CD4-positive, alpha-beta T cell treated with Interleukin-4 for 4 hours (primary cell): ENCODE results near the gene TRMT10B.
"Not testable (repeated sequence)": the region's sequence is repeated elsewhere in the genome, so short reads cannot be mapped to it uniquely, and the experiment has no call there.

Experiments used
- DNase-seq: peaks from one replicate; pipeline ENCODE4 v3.0.0-alpha.2; 2020

Gene TRMT10B

GRCh38 chr9:37751704-37752103, 1.9 kb upstream of the TRMT10B start:
- DNase-seq = not testable (repeated sequence)

- DNase-seq = not testable (repeated sequence)
Measured at GRCh38 chr9:37752112-37752511, 1.5 kb upstream of the TRMT10B start.

GRCh38 chr9:37752642-37753488, 740 bp upstream of the TRMT10B start:
- DNase-seq = no peak

DNA sequence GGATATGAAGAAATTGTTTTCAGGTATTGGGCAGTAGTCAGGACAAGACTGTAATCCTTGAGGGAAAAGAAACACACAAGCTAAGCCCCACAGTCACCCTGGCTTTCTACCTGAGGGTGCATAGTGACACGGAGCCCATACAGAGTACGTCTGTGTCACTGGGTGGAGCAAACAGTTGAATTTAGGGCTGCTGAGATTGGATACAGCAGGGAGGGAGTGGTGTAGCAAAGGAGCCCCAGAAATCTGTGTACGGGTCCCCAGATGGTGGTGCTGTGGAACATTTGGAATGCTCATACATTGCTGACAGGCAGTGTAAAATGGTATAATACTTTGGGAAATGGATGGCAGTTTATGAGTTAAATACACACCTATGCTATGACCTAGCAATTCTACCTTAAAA, 5.1 kb downstream of the TRMT10B start:
- DNase-seq = no peak

- DNase-seq = no peak
Measured at GRCh38 chr9:37760416-37761161, 7.0 kb downstream of the TRMT10B start.

DNA sequence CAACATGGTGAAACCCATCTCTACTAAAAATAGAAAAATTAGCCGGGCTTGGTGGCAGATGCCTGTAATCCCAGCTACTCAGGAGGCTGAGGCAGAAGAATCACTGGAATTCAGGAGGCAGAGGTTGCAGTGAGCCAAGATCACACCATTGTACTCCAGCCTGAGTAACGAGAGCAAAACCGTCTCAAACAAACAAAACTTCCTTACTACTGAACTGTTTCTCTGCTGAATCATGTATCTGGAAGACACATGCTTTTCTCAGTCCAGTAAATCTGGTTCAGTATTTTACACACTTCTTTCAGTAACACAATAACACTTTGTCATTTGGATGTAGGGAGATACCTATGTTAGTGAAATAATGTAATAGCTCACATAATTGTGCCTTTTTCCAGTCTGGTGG, 7.9 kb downstream of the TRMT10B start:
- no peak for DNase-seq

GRCh38 chr9:37765263-37765662, 11.7 kb downstream of the TRMT10B start:
- not testable (repeated sequence) for DNase-seq

DNA sequence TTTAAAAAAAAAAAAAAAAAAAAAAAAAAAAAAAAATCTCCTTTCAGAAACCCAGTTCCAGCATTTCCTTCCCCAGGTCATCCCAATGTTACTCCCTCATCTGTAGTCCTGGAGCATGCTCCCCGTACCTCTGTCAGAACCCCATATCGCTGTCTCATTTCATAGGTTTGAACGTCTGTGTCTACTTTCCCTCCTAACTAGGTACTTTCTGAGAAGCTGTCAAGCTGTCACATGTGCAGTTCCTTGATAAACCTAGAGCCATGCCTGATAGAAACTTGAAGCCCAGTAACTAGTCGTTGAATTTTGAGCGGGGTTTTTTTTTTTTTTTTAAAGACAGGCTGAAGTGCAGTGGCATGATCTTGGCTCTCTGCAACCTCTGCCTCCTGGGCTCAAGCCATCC, 15.7 kb downstream of the TRMT10B start:
- DNase-seq = no peak

GRCh38 chr9:37769995-37770394, 16.4 kb downstream of the TRMT10B start:
- no peak for DNase-seq

DNA sequence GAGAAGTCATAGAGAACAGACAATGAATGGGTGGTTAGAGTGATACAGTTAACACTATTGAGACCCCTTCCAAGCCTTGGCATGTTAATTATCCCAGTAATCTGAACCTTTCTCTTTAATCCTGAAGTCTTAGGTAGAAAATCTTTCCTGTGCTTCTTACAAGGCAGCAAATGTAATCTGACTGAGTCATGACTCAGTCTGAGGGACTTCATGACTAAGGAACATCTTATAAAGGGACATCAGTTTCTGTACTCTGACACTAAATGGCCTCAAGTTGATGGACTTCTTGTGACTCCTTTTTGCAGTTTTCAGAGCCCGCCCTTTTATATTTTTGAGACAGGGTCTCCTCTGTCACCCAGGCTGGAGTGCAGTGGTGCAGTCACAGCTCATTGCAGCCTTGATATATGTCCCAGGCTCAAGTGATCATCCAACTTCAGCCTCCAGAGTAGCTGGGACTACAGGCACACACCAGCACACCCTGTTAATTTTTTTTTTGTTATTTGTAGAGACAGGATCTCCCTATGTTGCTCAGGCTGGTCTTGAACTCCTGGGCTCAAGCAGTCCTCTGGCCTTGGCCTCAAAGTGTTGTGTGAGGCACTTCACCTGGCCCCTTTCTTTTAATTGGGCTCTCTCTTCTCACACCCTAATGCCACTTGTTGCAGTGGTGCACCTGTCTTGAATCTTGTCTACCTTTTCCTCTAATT, 21.8 kb downstream of the TRMT10B start:
- DNase-seq = no peak

DNA sequence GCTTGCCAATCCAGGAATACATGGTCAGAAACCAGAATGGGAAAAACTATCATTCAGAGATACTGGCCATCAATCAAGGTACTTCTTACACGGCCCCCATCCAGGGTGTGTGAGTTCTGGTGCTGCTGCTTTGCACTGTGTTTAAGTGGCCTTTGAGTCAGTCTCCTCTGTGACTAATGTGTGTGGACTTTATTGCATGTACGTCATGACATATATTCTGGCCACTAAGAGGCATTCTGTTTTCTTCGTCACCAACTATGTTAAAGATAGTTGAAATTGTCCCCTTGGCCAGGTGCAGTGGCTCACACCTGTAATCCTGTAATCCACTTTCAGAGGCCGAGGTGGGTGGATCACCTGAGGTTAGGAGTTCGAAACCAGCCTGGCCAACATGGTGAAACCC, 22.7 kb downstream of the TRMT10B start:
- DNase-seq = no peak

GRCh38 chr9:37778534-37778933, 24.9 kb downstream of the TRMT10B start:
- DNase-seq = no peak

- DNase-seq = no peak
Measured at GRCh38 chr9:37784291-37784615, 30.6 kb downstream of the TRMT10B start.

- peak; percentile 85 for DNase-seq
Measured at GRCh38 chr9:37784616-37785483, 31.2 kb downstream of the TRMT10B start, which contains the start of gene EXOSC3. TSS of gene EXOSC3 (minus strand) at chr9:37785064. CDS start at chr9:37785044, 20 bp downstream.

DNA sequence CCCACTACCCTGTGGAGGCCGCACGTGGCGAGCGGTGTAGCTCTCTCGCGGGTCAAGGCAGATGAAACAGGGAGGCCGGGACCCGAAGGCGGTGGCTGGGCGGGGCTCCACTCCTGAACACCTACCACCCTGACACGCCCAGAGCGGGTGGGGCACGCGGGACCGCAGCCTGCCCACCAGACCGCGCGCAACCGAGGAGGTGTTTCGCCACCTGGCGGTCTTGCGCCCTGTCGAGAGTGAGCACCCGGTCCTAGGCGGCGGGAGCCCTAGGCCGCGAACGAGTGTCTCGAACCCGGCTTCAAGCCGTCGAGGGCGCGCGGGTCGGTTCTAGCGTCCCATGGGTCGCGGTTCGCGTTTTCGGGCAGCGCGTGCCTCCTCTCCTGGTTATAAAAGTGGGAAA, 33.5 kb downstream of the TRMT10B start:
- DNase-seq = no peak

- no peak for DNase-seq
Measured at GRCh38 chr9:37788332-37788731, 34.7 kb downstream of the TRMT10B start.

- DNase-seq = no peak
Measured at GRCh38 chr9:37790096-37790495, 36.5 kb downstream of the TRMT10B start.

DNA sequence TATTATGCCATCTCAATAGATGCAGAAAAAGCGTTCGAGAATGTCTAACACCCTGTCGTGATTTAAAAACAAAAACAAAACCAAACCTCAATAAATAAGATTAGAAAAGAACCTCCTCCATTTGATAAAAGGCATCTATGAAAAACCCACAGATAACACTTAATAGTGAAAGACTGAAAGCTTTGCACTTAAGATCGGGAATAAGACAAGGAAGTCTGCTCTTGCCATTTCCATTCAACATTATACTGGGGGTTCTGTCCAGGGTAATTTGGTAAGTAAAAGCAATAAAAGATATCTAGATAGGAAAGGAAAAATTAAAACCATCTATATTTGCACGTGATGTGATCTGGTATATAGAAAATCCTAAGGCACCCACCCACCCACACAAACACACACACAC, 38.5 kb downstream of the TRMT10B start:
- no peak for DNase-seq

- no peak for DNase-seq
Measured at GRCh38 chr9:37796232-37796631, 42.6 kb downstream of the TRMT10B start.

DNA sequence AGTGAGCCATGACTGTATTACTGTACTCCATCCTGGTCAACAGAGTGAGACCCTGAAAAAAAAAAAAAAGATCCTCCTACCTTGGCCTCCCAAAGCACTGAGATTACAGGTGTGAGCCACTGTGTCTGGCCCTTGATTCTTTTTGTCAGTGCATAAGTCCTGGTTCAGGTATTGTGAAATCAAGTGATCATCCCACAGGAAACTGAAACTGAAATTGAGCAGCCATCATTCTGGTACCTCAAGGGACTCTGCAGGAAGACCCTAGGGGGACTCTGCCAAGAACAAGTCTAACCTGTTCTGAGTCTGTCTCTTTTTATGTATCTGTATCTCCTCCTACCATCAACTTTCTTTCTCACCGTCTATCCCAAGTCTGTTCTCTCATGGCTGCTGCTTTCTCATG, 45.1 kb downstream of the TRMT10B start:
- DNase-seq = no peak

- peak; percentile 84 for DNase-seq
Measured at GRCh38 chr9:37800631-37801286, 47.2 kb downstream of the TRMT10B start, which contains the start of gene DCAF10. TSS of gene DCAF10 (plus strand) at chr9:37800797. CDS start at chr9:37800867, 70 bp downstream.

GRCh38 chr9:37801287-37801850, 47.8 kb downstream of the TRMT10B start:
- DNase-seq = no peak
